H9 (cell line): ENCODE data around the gene MYL2. TPM values are rescaled to one million over a fixed set of nuclear protein-coding genes. Genes with fewer than 3 reads are reported as not detected.

Source experiments
- DNase-seq: peaks from one replicate; pipeline ENCODE4 v3.0.0-alpha.2; 2017
- H2AFZ ChIP-seq: one replicate; pipeline ENCODE4 v1.6.1; 2013; ENCODE audit warnings: mild to moderate bottlenecking, low read length, control low read depth, moderate library complexity
- H2AK5ac ChIP-seq: 2 replicates; pipeline ENCODE4 v1.6.1; 2013; ENCODE audit warnings: low read length, control low read depth, mixed read lengths; ENCODE audit not compliant: insufficient read length
- H2BK120ac ChIP-seq: one replicate; pipeline ENCODE4 v1.6.1; 2013; ENCODE audit warnings: low read depth, mild to moderate bottlenecking, low read length, control low read depth, inconsistent platforms; ENCODE audit not compliant: poor library complexity, severe bottlenecking
- H2BK12ac ChIP-seq: 2 replicates; pipeline ENCODE4 v1.6.1; 2013; ENCODE audit warnings: low read length, control low read depth, mixed read lengths, low read depth; ENCODE audit not compliant: insufficient read length
- H2BK15ac ChIP-seq: 2 replicates; pipeline ENCODE4 v1.6.1; 2013; ENCODE audit warnings: low read depth, low read length, control low read depth
- H2BK20ac ChIP-seq: one replicate; pipeline ENCODE4 v1.6.1; 2013; ENCODE audit warnings: low read depth, mild to moderate bottlenecking, low read length, control low read depth, inconsistent platforms; ENCODE audit not compliant: poor library complexity, severe bottlenecking
- H2BK5ac ChIP-seq: 2 replicates; pipeline ENCODE4 v1.6.1; 2013; ENCODE audit warnings: low read length, control low read depth, mixed read lengths; ENCODE audit not compliant: insufficient read length
- H3K14ac ChIP-seq: 2 replicates; pipeline ENCODE4 v1.6.1; 2013; ENCODE audit warnings: low read length, control low read depth; ENCODE audit not compliant: insufficient read depth
- H3K18ac ChIP-seq: 2 replicates; pipeline ENCODE4 v1.6.1; 2013; ENCODE audit warnings: low read depth, mild to moderate bottlenecking, mixed read lengths, low read length, control low read depth; ENCODE audit not compliant: insufficient read length
- H3K23ac ChIP-seq: 2 replicates; pipeline ENCODE4 v1.6.1; 2013; ENCODE audit warnings: low read length, control low read depth, mixed read lengths, low read depth; ENCODE audit not compliant: insufficient read length
- H3K23me2 ChIP-seq: 2 replicates; pipeline ENCODE4 v1.6.1; 2013; ENCODE audit warnings: low read depth, mild to moderate bottlenecking, mixed read lengths, low read length, control low read depth; ENCODE audit not compliant: insufficient read length, poor library complexity, severe bottlenecking
- H3K27ac ChIP-seq: 2 replicates; pipeline ENCODE4 v1.5.1; 2013; ENCODE audit warnings: low read length, control low read depth, mixed read lengths, low read depth; ENCODE audit not compliant: insufficient read length
- H3K27me3 ChIP-seq: 2 replicates; pipeline ENCODE4 v1.6.1; 2013; ENCODE audit warnings: low read length, control low read depth, inconsistent platforms; ENCODE audit not compliant: insufficient read depth
- H3K4ac ChIP-seq: 2 replicates; pipeline ENCODE4 v1.6.1; 2013; ENCODE audit warnings: low read depth, mild to moderate bottlenecking, control low read depth, inconsistent platforms, low read length, moderate library complexity
- H3K4me1 ChIP-seq: 2 replicates; pipeline ENCODE4 v1.6.1; 2013; ENCODE audit warnings: low read length, control low read depth, inconsistent platforms; ENCODE audit not compliant: insufficient read depth
- H3K4me2 ChIP-seq: 2 replicates; pipeline ENCODE4 v1.6.1; 2013; ENCODE audit warnings: low read length, control low read depth, mixed read lengths; ENCODE audit not compliant: insufficient read length, insufficient read depth
- H3K56ac ChIP-seq: 2 replicates; pipeline ENCODE4 v1.6.1; 2013; ENCODE audit warnings: low read depth, mild to moderate bottlenecking, mixed read lengths, low read length, control low read depth; ENCODE audit not compliant: insufficient read length
- H3K79me1 ChIP-seq: 2 replicates; pipeline ENCODE4 v1.6.1; 2013; ENCODE audit warnings: low read depth, mild to moderate bottlenecking, moderate library complexity, low read length, control low read depth, inconsistent platforms; ENCODE audit not compliant: insufficient read depth, poor library complexity, severe bottlenecking
- H3K79me2 ChIP-seq: 2 replicates; pipeline ENCODE4 v1.6.1; 2013; ENCODE audit warnings: low read length, control low read depth, inconsistent platforms; ENCODE audit not compliant: insufficient read depth
- H3K9ac ChIP-seq: 2 replicates; pipeline ENCODE4 v1.6.1; 2013; ENCODE audit warnings: low read length, control low read depth, mixed read lengths; ENCODE audit not compliant: insufficient read length; ENCODE audit errors: extremely low read depth
- H3K9me3 ChIP-seq: one replicate; pipeline ENCODE4 v1.6.1; 2013; ENCODE audit warnings: low read depth, low read length, inconsistent platforms; ENCODE audit not compliant: control insufficient read depth
- H3T11ph ChIP-seq: one replicate; pipeline ENCODE4 v1.6.1; 2013; ENCODE audit warnings: mild to moderate bottlenecking, low read length, control low read depth, inconsistent platforms
- H4K20me1 ChIP-seq: one replicate; pipeline ENCODE4 v1.6.1; 2013; ENCODE audit not compliant: control insufficient read depth, insufficient read length, insufficient read depth
- H4K5ac ChIP-seq: 2 replicates; pipeline ENCODE4 v1.6.1; 2013; ENCODE audit warnings: low read depth, mild to moderate bottlenecking, mixed read lengths, low read length, control low read depth; ENCODE audit not compliant: insufficient read length
- H4K8ac ChIP-seq: replicated peaks from 2 replicates; pipeline ENCODE4 v1.6.1; 2013; ENCODE audit warnings: low read length, control low read depth, mixed read lengths, low read depth; ENCODE audit not compliant: insufficient read length
- H4K91ac ChIP-seq: 2 replicates; pipeline ENCODE4 v1.6.1; 2013; ENCODE audit warnings: low read depth, mild to moderate bottlenecking, moderate library complexity, mixed read lengths, low read length, control low read depth; ENCODE audit not compliant: insufficient read length
- H3K27ac Mint-ChIP-seq, 3 experiments: 2 replicates in 2 of 3; 3 replicates in 1 of 3; pipeline ENCODE4 v1.8.0; 2020 to 2021; ENCODE audit warnings: mixed read lengths in 3 of 3, mild to moderate bottlenecking in 1 of 3, moderate library complexity in 1 of 3
- H3K27me3 Mint-ChIP-seq: 2 replicates; pipeline ENCODE4 v1.8.0; 2021; ENCODE audit warnings: low read depth, mild to moderate bottlenecking, moderate library complexity, mixed read lengths
- H3K36me3 Mint-ChIP-seq, 3 experiments: 2 replicates in 2 of 3; 3 replicates in 1 of 3; pipeline ENCODE4 v1.8.0; 2020 to 2021; ENCODE audit warnings: low read depth in 3 of 3, mixed read lengths in 3 of 3; ENCODE audit not compliant: insufficient read depth in 1 of 3
- H3K4me1 Mint-ChIP-seq, 2 experiments: 2 replicates each; pipeline ENCODE4 v1.8.0; 2020; ENCODE audit warnings: mixed read lengths in 2 of 2
- H3K4me3 Mint-ChIP-seq, 2 experiments: 2 replicates in 1 of 2; 3 replicates in 1 of 2; pipeline ENCODE4 v1.8.0; 2020 to 2021; ENCODE audit warnings: mild to moderate bottlenecking in 2 of 2, mixed read lengths in 2 of 2, moderate library complexity in 1 of 2
- H3K9me3 Mint-ChIP-seq, 2 experiments: 2 replicates in 1 of 2; 3 replicates in 1 of 2; pipeline ENCODE4 v1.8.0; 2020; ENCODE audit warnings: mild to moderate bottlenecking in 2 of 2, mixed read lengths in 2 of 2, moderate library complexity in 1 of 2
- CTCF ChIP-seq: fragments of 200-600 bp; sonication (generic); conservative IDR thresholded peaks from 3 replicates; pipeline ENCODE4 v1.8.0; 2021; ENCODE audit warnings: antibody characterized with exemption, mild to moderate bottlenecking
- WGBS: extraction: QIAGEN DNeasy Blood & Tissue Kit; methylation state at CpG from one replicate; pipeline ENCODE4 v1.1.7; 2013; ENCODE audit warnings: missing lambda C conversion rate, low lambda C conversion rate, mixed read lengths; ENCODE audit not compliant: insufficient read length; ENCODE audit errors: extremely low coverage; 5-methylcytosine and 5-hydroxymethylcytosine counted together
- total RNA-seq: library from RNA; stranded (reverse); gene quantifications from 2 replicates; pipeline ENCODE4 v1.2.1, GENCODE V29; 2021

MYL2 gene
- total RNA-seq, 1 experiment from 2014 or later: not detected

- H3K27me3 Mint-ChIP-seq: peaks cover 24% of the 10 kb centered on the region
- no peaks in the 10 kb centered on the region; a peak in 1 of 4 replicates for H3K4me1 Mint-ChIP-seq
- Histone ChIP-seq H3K27me3 (no peaks in the 10 kb centered on the region), H2BK15ac (no peak overlapping the region), H4K91ac (no peak overlapping the region), H4K5ac (no peak overlapping the region), H2BK20ac (no peak overlapping the region), H2AFZ (no peak overlapping the region), H3T11ph (no peak overlapping the region), H3K18ac (no peak overlapping the region), H3K27ac (no peak overlapping the region), H2BK12ac (no peak overlapping the region), H3K23me2 (no peaks in the 10 kb centered on the region), H3K4me2 (no peak overlapping the region), H3K79me1 (no peaks in the 10 kb centered on the region), H2AK5ac (no peak overlapping the region), H3K9ac (no peak overlapping the region), H3K14ac (no peak overlapping the region), H4K20me1 (no peaks in the 10 kb centered on the region), H2BK120ac (no peak overlapping the region), H3K4me1 (no peaks in the 10 kb centered on the region), H3K4ac (no peak overlapping the region), H3K56ac (no peak overlapping the region), H3K9me3 (no peaks in the 10 kb centered on the region), H3K23ac (no peak overlapping the region), H3K79me2 (no peaks in the 10 kb centered on the region), H2BK5ac (no peak overlapping the region), H4K8ac (no peak overlapping the region)
- no peak for DNase-seq
- TF ChIP-seq CTCF: no peak
- no peaks in the 10 kb centered on the region; a peak in 2 of 5 replicates for H3K9me3 Mint-ChIP-seq
- H3K36me3 Mint-ChIP-seq: no peaks in the 10 kb centered on the region
- no peak overlapping the region for H3K4me3 Mint-ChIP-seq
- H3K27ac Mint-ChIP-seq: peak overlapping the region in 1 of 3 experiments; percentile 90; a peak in 1 of 7 replicates
- no CpG with 5 or more reads among the region's 23 CpGs for WGBS
Measured at GRCh38 chr12:110966081-110966760, 45.8 kb upstream of the MYL2 start.
